ENCODE data around the gene GRB10. TPM values are rescaled to one million over a fixed set of nuclear protein-coding genes. Genes with fewer than 3 reads are reported as not detected.
A peak's percentile ranks its signal among the peaks of the same experiment; 100 is the strongest.

The GRB10 gene
- 10 to 100 TPM; 33.7 to 45.6 (median 38.6) TPM for polyA plus RNA-seq (ENCODE audit: insufficient read depth in 1 of 5, insufficient read length in 5 of 5, low replicate concordance in 1 of 5)
- long read RNA-seq, donor 1, result 0 reads
- long read RNA-seq, donor 2, full-length matches to known transcripts, result 4 of 4 reads
- long read RNA-seq, donor 2, partial matches to known transcripts, result 0 of 4 reads
- long read RNA-seq, donor 2, other reads (novel, unspliced or antisense), result 0 of 4 reads
- long read RNA-seq, donor 3, partial matches to known transcripts, result 0 of 2 reads
- long read RNA-seq, donor 3, other reads (novel, unspliced or antisense), result 0 of 2 reads
- long read RNA-seq, donor 4, full-length matches to known transcripts, result 3 of 12 reads
- long read RNA-seq, donor 4, partial matches to known transcripts, result 9 of 12 reads
- long read RNA-seq, donor 4, other reads (novel, unspliced or antisense), result 0 of 12 reads
- long read RNA-seq, donor 5, full-length matches to known transcripts, result 5 of 5 reads
- long read RNA-seq, donor 5, partial matches to known transcripts, result 0 of 5 reads
- long read RNA-seq, donor 5, other reads (novel, unspliced or antisense), result 0 of 5 reads
- long read RNA-seq, donor 6, full-length matches to known transcripts, result 2 of 2 reads
- long read RNA-seq, donor 6, partial matches to known transcripts, result 0 of 2 reads
- long read RNA-seq, donor 6, other reads (novel, unspliced or antisense), result 0 of 2 reads
- long read RNA-seq, donor 7, full-length matches to known transcripts, result 6 of 19 reads
- long read RNA-seq, donor 7, partial matches to known transcripts, result 13 of 19 reads
- long read RNA-seq, donor 7, other reads (novel, unspliced or antisense), result 0 of 19 reads
- long read RNA-seq, donor 8, result 0 reads

- no peak for DNase-seq
These were observed at the start of gene GRB10 for GRCh38 chr7:50782375-50783208. Gene GRB10 (minus strand): TSS chr7:50782896. CDS start chr7:50732322, 50,574 bp downstream.

GRCh38 chr7:50828801-50829200 is 46.1 kb upstream of the GRB10 start:
- no peak for DNase-seq

- no peak for DNase-seq
These were observed 45.4 kb upstream of the GRB10 start for GRCh38 chr7:50828116-50828515.

- no peak for DNase-seq
These were observed 44.6 kb upstream of the GRB10 start for GRCh38 chr7:50827281-50827680.

GRCh38 chr7:50826371-50827172 is 43.9 kb upstream of the GRB10 start:
- DNase-seq, result no peak

GRCh38 chr7:50825465-50825864 is 42.8 kb upstream of the GRB10 start:
- DNase-seq, result no peak

GRCh38 chr7:50824882-50825281 is 42.2 kb upstream of the GRB10 start:
- DNase-seq, result no peak

- DNase-seq, result no peak
These were observed 40.0 kb upstream of the GRB10 start for GRCh38 chr7:50822706-50823105.

- DNase-seq, result no peak
These were observed 39.4 kb upstream of the GRB10 start for GRCh38 chr7:50822110-50822509.

- DNase-seq, result no peak
These were observed 38.8 kb upstream of the GRB10 start for GRCh38 chr7:50821457-50822008.

GRCh38 chr7:50818324-50818723 is 35.6 kb upstream of the GRB10 start:
- DNase-seq, result no peak

- no peak for DNase-seq
These were observed 34.9 kb upstream of the GRB10 start for GRCh38 chr7:50817561-50817960.

- DNase-seq, result no peak
These were observed 32.4 kb upstream of the GRB10 start for GRCh38 chr7:50815138-50815537.

- no peak for DNase-seq
These were observed 31.5 kb upstream of the GRB10 start for GRCh38 chr7:50814166-50814565.

- peak; percentile 36 to 41 for DNase-seq
These were observed 30.3 kb upstream of the GRB10 start for GRCh38 chr7:50812841-50813475.

- DNase-seq, result no peak
These were observed 29.4 kb upstream of the GRB10 start for GRCh38 chr7:50812094-50812493.

GRCh38 chr7:50808282-50808888 is 25.7 kb upstream of the GRB10 start:
- DNase-seq, result no peak

- DNase-seq, result no peak
These were observed 24.5 kb upstream of the GRB10 start for GRCh38 chr7:50807026-50807730.

- DNase-seq, result no peak
These were observed 23.4 kb upstream of the GRB10 start for GRCh38 chr7:50806143-50806542.

Measured in right lung (tissue), 10 donors.